Sigmoid colon (tissue), 4 donors: Measurements from ENCODE around the gene ACTL7A.
"Not testable (repeated sequence)": the region's sequence is repeated elsewhere in the genome, so short reads cannot be mapped to it uniquely, and the experiment has no call there.

Source experiments
- POLR2AphosphoS5 ChIP-seq, 4 donors: sonication (generic); formaldehyde crosslinking; IDR thresholded peaks; one replicate each; pipeline ENCODE4 v1.6.1; 2017; ENCODE audit warnings: antibody characterized with exemption in 4 of 4
- TF ChIP-seq, protein P1 (sequence below), 4 experiments: fragments of 450-650 bp in 3 of 4; fragments of 200-600 bp in 1 of 4; IDR thresholded peaks; one replicate each; pipeline ENCODE4 v1.5.1; 2016 to 2019; ENCODE audit warnings: antibody characterized with exemption in 4 of 4, mild to moderate bottlenecking in 3 of 4, moderate library complexity in 2 of 4

- TF ChIP-seq, protein P1, sequence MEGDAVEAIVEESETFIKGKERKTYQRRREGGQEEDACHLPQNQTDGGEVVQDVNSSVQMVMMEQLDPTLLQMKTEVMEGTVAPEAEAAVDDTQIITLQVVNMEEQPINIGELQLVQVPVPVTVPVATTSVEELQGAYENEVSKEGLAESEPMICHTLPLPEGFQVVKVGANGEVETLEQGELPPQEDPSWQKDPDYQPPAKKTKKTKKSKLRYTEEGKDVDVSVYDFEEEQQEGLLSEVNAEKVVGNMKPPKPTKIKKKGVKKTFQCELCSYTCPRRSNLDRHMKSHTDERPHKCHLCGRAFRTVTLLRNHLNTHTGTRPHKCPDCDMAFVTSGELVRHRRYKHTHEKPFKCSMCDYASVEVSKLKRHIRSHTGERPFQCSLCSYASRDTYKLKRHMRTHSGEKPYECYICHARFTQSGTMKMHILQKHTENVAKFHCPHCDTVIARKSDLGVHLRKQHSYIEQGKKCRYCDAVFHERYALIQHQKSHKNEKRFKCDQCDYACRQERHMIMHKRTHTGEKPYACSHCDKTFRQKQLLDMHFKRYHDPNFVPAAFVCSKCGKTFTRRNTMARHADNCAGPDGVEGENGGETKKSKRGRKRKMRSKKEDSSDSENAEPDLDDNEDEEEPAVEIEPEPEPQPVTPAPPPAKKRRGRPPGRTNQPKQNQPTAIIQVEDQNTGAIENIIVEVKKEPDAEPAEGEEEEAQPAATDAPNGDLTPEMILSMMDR (IDR thresholded peaks at IDR 0.05) = not testable (repeated sequence)
- not testable (repeated sequence) for TF ChIP-seq POLR2AphosphoS5 (IDR thresholded peaks at IDR 0.05)
Measured at GRCh38 chr9:108899023-108899695, 37.1 kb downstream of the ACTL7A start.
